Measurements from ENCODE around the gene RNF222.

- TF ChIP-seq, protein P1, sequence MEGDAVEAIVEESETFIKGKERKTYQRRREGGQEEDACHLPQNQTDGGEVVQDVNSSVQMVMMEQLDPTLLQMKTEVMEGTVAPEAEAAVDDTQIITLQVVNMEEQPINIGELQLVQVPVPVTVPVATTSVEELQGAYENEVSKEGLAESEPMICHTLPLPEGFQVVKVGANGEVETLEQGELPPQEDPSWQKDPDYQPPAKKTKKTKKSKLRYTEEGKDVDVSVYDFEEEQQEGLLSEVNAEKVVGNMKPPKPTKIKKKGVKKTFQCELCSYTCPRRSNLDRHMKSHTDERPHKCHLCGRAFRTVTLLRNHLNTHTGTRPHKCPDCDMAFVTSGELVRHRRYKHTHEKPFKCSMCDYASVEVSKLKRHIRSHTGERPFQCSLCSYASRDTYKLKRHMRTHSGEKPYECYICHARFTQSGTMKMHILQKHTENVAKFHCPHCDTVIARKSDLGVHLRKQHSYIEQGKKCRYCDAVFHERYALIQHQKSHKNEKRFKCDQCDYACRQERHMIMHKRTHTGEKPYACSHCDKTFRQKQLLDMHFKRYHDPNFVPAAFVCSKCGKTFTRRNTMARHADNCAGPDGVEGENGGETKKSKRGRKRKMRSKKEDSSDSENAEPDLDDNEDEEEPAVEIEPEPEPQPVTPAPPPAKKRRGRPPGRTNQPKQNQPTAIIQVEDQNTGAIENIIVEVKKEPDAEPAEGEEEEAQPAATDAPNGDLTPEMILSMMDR (IDR thresholded peaks at IDR 0.05) = no peak
- no peak for TF ChIP-seq POLR2A (IDR thresholded peaks at IDR 0.05)
These were observed 5.4 kb downstream of the RNF222 start for GRCh38 chr17:8392274-8392673.
